ENCODE results near the gene DLG2. TPM values are rescaled to one million over a fixed set of nuclear protein-coding genes. Genes with fewer than 3 reads are reported as not detected.

DLG2 gene
- polyA plus RNA-seq, 3 donors: 9.9 to 11.8 (median 10.1) TPM

DNA sequence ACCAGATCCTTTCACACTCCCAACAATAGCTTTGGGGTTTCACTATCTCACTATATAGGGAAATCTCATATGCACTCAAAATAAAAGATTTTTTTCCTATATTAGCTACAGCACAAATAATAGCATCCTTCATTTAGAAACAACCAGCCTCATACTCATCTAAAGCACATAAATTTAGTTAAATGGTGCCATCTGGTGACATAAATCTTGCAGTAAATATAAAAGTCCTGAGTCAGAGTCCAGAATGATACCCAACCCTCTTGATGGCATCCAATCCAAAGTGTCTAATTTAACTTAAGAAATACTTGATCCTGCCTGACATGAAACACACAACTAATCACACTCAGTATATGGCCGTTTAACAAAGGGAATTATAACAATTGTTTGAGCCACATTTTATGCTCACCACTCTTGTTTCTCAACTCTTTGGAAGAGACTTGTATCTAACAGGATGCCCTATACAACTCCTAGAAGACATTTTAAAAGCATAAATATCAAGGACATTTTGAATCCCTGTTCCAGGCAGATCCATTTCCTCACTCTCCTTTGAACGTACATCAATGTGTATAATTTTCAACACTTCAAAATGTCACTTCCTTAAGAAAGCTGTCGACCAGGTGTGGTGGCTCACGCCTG lies 36.2 kb downstream of the DLG2 start:
- DNase-seq (ENCODE audit: extremely low read depth in 1 of 11, low read depth in 9 of 11, low spot score in 4 of 11): no peak

DNA sequence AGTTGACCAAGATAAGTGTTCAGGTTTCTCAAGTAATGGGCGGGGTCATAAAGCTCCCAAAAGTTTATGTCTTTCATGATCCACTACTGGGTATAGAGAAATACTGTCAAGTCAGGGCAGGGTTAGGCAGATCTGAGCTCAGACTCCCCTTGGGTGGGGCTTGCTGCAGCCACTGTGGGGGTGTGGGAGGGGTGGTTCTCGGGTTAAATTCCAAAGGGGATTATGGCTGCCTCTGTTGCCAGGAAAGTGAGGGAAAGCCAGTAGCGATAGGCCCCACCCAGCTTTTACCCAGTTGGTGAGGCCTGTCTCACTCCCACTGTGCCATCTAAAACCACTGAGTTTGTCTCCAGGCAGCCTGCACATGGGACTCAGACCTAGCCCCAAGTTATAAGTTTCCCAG lies 37.8 kb downstream of the DLG2 start:
- no peak for DNase-seq (ENCODE audit: extremely low read depth in 1 of 11, low read depth in 9 of 11, low spot score in 4 of 11)

DNA sequence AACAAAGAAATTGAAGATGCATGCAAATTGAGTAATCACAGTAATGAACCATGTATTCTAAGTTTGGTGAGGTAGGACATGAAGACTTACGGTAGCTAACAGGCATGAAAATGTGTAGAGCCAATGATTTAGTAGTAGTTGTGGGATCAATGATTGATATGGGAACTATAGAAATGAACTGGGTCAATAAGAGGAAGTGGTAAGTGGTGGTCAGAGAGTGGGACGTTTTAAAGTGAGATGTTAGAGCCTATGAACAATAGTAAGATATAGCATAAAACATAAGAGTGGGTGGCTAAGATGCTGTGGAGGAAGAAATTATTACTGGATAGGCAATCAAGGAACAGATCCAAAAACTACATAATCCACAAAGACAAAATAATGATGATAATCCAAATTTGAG lies 45.0 kb downstream of the DLG2 start:
- DNase-seq (ENCODE audit: extremely low read depth in 1 of 11, low read depth in 9 of 11, low spot score in 4 of 11): no peak

DNA sequence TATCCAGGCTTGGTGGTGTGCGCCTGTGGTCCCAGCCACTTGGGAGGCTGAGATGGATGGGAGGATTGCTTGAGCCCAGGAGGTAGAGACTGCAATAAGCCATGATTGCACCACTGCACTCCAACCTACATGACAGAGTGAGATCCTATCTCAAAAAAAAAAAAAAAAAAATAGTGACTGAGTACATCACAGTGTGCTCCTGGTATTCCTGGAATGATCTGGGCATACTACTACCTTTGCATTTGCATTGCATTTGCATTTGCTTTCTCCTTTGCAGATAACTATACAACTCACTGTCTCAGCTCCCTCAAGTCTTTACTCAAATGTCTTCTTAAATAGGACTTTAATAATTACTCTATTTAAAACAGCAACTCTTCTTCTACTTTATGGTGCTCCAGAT lies 51.8 kb downstream of the DLG2 start:
- DNase-seq (ENCODE audit: extremely low read depth in 1 of 11, low read depth in 9 of 11, low spot score in 4 of 11): no peak

DNA sequence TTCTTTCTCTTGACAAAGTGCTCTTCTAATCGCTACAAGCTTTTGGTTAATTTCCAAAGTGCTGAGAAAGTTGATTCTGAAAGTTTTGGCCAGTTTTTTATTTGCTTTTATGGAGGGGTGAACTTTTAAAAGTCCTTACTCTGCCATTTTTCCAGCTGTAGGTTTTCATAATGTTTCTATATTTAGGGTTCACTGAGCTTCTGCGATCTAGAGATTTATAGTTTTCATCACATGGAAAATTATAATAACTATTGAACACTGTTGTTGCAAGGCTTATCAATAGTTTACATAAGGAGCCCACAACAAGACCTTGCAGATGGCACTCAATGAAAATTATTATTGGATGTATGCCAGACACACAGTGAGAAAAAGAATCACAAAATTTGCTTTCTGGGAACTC lies 55.1 kb downstream of the DLG2 start:
- DNase-seq (ENCODE audit: extremely low read depth in 1 of 11, low read depth in 9 of 11, low spot score in 4 of 11): peak in 3 of 11 donors; percentile 15 to 29 (median 22)

DNA sequence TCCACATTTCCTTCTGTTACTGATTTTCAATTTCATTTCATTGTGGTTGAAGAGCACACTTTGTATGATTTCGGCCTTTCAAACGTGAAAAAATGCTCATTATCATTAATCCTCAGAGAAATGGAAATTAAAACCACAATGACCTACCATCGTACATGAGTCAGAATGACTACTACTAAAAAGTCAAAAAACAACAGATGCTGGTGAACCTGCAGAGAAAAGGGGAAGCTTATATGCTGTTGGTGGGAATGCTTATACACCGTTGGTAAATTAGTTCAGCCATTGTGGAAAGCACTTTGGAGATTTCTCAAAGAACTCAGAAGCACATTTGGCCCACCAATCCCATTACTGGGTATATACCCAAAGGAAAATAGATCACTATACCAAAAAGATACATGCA lies 57.6 kb downstream of the DLG2 start:
- no peak for DNase-seq (ENCODE audit: extremely low read depth in 1 of 11, low read depth in 9 of 11, low spot score in 4 of 11)

DNA sequence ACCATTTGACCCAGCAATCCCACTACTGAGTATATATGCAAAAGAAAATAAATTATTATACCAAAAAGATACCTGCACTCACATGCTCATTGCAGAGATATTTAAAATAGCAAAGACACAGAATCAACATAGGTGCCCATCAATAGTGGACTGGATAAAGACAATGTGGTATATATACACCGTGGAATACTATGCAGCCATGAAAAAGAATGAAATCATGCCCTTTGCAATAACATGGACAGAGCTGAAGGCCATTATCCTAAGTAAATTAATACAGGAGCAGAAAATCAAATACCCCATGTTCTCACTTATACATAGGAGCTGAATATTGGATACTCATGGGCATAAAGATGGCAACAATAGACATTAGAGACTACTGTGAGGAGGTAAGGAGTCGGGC lies 68.7 kb downstream of the DLG2 start:
- no peak for DNase-seq (ENCODE audit: extremely low read depth in 1 of 11, low read depth in 9 of 11, low spot score in 4 of 11)

DNA sequence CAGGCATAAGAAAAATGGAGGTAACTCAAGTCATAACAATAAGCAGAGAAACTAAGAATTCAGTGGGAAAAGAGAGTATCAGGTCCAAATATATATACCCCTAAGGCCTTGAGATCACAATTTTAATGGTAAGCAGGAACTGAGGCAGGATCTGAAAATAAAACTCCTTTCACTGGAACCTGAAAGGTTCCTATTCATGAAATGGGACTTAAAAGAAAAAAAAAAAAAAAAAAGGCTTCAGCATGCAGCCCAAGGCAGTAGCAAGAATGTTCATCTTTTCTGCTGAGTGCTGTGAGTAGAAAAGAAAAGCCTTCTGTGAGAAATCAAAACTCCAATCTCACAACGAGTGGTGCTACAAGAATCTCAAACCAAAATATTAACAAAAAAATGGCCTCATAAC lies 75.3 kb downstream of the DLG2 start:
- DNase-seq (ENCODE audit: extremely low read depth in 1 of 11, low read depth in 9 of 11, low spot score in 4 of 11): no peak

DNA sequence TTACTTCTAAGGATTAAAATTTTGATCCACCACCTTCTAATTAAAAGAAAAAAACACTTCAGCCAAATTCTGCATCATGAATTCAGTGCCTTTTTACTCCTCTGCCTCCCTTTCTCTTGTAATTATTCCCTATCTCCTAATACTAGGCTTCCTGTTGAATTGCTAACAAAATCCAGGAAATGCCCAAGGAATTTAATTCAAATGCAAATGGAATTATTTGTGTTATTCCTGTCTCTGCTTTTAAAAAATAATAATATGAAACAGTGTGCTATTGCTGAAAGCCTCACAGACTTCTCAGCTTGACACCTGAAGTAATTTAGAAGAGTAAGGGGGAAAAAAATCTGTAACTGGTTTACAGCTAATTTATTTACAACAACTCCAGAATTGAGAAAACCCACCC lies 85.5 kb downstream of the DLG2 start:
- no peak for DNase-seq (ENCODE audit: extremely low read depth in 1 of 11, low read depth in 9 of 11, low spot score in 4 of 11)

DNA sequence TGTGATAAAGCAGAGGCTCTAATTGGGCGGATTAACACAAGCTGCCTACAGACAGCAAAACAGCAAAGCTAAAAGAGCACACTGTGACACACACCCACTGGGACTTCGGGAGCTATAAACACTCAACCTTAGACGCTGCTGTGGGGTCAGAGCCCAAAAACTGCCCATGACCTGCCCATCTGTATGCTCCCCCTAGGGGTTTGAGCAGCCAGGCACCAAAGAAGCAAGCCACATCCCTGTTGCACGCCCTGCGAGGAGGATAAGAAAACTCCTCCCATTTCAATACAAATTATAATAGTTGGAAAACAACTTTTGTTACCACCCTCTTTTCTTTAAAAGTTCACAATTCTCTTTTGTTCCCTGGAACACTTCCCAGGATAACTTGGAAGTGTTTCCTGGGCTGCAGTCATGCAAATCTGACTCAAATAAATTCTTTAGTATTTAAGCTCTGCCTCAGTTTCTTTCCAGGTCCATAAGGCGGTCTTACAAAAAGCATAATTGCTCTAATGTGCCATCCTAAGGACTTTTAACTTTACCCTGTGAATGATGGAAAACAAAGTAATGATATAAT lies 86.4 kb downstream of the DLG2 start:
- no peak for DNase-seq (ENCODE audit: extremely low read depth in 1 of 11, low read depth in 9 of 11, low spot score in 4 of 11)

DNA sequence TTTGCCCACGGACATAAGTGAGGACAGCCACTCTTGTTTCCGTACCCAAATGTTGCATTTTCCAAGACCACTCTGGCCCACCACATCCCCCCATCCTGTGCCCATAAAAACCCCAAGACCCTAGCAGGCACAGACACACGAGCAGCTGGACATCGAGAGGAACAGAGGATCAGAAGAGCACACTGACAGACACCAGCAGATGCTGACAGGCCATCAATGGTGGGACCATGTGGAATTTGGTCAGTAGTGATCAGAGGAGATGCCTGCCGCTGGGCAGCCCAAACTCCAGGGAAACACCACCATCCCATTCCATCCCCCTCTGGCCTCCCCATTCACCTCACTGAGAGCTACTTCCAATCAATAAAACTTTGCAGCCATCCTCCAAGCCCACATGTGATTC lies 87.0 kb downstream of the DLG2 start:
- no peak for DNase-seq (ENCODE audit: extremely low read depth in 1 of 11, low read depth in 9 of 11, low spot score in 4 of 11)

DNA sequence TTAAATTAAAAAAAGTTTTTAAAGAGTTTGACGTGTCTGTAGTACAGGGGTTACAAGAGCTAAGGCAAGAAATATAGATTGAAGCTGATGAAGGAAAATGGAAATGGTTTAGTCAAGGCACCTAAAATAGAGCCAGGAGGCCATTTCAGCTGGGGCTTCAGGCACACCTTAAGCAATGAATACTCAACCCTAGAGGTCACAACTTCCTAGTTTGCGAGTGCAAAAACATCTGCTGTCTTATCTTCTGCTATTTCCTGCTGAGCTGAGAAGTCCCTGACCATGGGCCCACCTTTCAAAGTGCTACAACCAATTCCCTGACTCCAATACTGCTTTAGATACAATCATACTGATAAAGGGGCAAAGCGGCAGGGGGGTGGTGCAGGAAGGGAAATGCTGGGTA lies 87.4 kb downstream of the DLG2 start:
- no peak for DNase-seq (ENCODE audit: extremely low read depth in 1 of 11, low read depth in 9 of 11, low spot score in 4 of 11)

DNA sequence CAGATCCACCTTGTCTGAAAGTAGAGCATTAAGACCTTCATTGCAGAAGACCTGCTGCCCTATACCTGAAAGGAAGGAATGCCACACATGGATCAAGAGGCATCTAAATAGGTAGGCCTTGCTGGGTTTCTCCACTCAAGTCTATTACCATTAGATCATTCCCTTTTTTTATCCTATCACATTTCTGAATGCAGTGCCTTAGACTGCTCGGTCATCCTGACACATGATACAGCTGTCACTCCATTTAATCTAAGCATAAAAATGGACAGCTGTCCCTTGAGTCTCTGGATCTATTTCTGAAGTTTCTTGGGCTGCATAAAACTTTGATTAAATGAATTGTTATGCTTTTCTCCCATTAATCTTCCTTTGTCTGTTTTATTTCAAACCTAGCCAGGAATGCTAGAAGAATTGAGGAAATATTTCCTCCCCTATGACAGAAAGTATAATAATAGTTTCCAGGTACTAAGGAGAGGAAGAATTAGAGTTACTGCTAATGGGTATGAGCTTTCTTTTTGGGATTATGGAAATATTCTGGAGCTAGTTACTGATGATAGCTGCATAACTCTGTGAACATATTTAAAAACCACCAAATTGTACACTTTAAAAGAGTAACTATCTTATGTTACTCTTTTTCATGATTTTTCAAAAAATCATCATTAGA lies 88.0 kb downstream of the DLG2 start:
- DNase-seq (ENCODE audit: extremely low read depth in 1 of 11, low read depth in 9 of 11, low spot score in 4 of 11): no peak

DNA sequence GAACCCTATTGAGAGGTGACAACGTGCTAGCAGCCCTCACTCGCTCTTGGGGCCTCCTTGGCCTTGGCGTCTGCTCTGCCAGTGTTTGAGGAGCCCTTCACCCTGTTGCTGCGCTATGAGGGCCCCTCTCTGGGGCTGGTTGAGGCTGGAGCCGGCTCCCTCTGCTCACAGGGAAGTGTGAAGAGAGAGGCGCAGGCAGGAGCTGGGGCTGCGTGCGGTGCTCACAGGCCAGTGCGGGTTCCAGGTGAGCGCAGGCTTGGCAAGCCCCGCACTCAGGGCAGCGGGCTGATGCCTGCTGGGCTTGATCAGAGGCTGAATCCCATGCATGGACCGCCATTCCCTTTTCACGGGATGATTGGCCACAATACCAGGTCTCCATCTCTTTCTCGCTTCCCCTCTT lies 90.7 kb downstream of the DLG2 start:
- DNase-seq (ENCODE audit: extremely low read depth in 1 of 11, low read depth in 9 of 11, low spot score in 4 of 11): no peak

DNA sequence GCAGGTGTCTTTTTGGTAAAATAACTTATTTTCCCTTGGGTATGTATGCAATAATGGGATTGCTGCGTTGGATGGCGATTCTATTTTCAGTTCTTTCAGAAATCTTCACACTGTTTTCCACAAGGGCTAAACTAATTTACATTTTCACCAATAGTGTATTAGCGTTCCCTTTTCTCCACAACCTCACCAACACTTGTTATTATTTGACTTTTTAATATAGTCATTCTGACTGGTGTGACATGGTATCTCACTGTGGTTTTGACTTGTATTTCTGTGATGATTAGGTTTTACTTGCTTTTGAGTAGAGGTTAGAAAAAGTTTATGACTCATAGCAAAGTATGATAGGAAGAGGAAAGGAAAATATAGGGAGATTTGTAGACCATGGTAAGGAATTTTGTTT lies 92.3 kb downstream of the DLG2 start:
- no peak for DNase-seq (ENCODE audit: extremely low read depth in 1 of 11, low read depth in 9 of 11, low spot score in 4 of 11)

DNA sequence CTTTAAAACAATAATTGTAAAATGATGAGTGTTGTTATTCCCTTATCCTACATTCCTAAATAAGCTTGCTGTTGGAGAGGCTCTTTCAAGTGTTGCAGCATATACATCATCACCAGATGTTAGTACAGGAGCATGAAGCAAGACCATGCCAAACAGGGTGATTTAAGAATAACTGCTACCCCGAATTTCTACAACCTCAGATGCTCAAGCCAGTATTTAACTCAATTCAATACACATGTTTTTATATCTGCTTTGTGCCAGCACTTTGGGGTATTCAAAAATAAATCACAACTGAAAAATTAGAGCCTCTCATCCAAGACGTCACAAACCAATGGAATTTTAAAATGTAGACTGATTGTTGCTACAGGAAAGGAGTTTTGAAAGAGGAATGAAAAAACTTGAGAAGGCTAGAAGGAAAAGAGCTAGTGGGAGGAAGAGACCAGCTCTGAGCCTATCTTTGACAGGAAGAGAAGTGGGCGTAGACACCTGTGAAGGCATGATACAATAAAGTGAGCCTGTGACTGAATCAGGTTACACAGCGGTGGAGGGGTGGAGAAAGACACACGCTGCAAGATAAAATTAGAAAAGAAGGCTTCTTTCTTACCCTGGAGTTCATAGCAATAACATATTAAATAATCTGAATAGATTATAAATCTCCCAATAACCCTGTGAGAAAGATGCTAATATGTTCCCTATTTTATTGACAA lies 95.8 kb downstream of the DLG2 start:
- DNase-seq (ENCODE audit: extremely low read depth in 1 of 11, low read depth in 9 of 11, low spot score in 4 of 11): no peak

DNA sequence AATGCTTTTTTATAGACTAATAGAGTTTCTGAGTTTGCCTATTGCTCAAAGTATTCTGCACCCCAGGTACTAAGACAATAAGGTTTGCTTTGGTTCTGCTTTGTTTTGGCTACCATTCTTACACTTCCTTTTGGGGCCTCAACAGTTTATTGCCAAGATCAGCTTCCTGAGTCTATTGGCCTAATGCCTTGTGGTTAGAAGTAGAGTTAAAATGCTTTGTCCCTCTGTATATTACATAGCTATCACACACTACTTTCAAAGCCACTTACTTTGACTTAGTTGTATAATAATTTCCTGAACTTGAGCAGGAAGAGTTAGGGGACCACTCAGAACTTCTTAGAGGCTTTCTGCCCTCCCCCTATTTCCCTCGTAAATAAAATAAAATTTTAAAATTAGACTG lies 96.5 kb downstream of the DLG2 start:
- DNase-seq (ENCODE audit: extremely low read depth in 1 of 11, low read depth in 9 of 11, low spot score in 4 of 11): no peak

DNA sequence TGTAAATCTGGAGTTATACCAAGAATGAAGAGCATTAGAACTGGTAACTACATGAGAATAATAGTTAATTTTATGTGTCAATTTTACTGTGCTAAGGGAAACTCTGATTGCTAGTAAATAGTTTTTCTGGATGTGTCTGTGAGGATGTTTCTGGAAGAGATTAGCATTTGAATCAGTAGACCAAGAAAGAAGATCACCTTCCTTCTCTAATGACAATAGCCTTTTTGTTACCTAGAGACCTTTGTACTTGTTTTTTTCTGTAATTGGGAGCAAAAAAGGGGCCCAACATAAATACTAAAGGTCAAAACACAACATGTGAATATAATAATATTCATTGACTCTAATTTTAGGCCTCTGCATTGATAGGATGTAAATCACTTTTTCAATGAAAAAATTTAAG lies 100.6 kb downstream of the DLG2 start:
- no peak for DNase-seq (ENCODE audit: extremely low read depth in 1 of 11, low read depth in 9 of 11, low spot score in 4 of 11)

DNA sequence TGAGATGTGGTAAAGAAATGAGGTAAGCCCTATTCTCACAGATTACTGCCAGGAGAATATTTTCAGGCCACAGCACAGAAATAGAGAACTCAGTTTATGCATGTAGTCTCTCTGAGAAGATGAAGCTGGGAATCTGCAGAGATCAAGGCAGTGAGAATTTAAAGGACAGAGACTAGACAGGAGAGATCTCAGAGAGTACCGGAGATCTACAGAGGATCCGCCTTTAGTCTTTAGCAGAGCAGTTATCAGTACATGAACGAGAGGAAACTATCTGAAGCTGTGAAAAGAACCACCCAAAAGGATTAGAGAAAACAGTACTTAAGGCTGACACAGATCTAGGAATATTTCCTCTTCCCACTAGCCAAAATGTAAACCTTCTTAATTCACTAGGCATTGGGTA lies 101.5 kb downstream of the DLG2 start:
- DNase-seq (ENCODE audit: extremely low read depth in 1 of 11, low read depth in 9 of 11, low spot score in 4 of 11): no peak

DNA sequence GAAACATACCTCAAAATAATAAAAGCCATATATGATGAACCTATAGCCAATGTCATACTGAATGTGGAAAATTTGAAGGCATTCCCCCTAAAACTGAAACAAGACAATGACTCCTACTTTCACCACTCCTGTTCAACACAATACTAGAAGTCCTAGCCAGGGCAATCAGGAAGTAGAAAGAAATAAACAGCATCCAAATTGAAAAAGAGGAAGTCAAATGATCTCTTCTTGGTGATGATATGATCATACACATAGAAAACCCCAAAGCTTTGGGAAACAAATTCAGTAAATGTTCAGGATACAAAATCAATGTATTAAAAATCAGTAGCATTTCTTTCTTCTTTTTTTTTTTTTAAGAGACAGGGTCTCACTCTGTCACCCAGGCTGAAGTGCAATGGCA lies 109.9 kb downstream of the DLG2 start:
- no peak for DNase-seq (ENCODE audit: extremely low read depth in 1 of 11, low read depth in 9 of 11, low spot score in 4 of 11)
